Activated T-helper 1 cell treated with anti-CD3 and anti-CD28 coated beads, Interleukin-12 subunit alpha, Interleukin-12 subunit beta, Interleukin-2, Interleukin-4 antibody, amounts not matched to agents 30 ng/mL and 10 ng/mL and 1 ng/mL, durations not matched to agents 14 hours and 24 hours and 36 hours (primary cell): Measurements from ENCODE around the gene NIFK. TPM values are rescaled to one million over a fixed set of nuclear protein-coding genes. Genes with fewer than 3 reads are reported as not detected.

Source experiments
- DNase-seq: peaks from one replicate; pipeline ENCODE4 v3.0.0; 2021; ENCODE audit warnings: low spot score
- H3K27ac Mint-ChIP-seq: one replicate; pipeline ENCODE4 v1.8.0; 2021; ENCODE audit warnings: mild to moderate bottlenecking, mixed read lengths
- H3K27me3 Mint-ChIP-seq: one replicate; pipeline ENCODE4 v1.8.0; 2022; ENCODE audit warnings: mild to moderate bottlenecking, moderate library complexity, mixed read lengths; ENCODE audit not compliant: insufficient read depth
- H3K36me3 Mint-ChIP-seq: one replicate; pipeline ENCODE4 v1.8.0; 2021; ENCODE audit warnings: low read depth, mixed read lengths
- H3K4me1 Mint-ChIP-seq: one replicate; pipeline ENCODE4 v1.8.0; 2021; ENCODE audit warnings: low read depth, mixed read lengths
- H3K4me3 Mint-ChIP-seq: one replicate; pipeline ENCODE4 v1.8.0; 2021; ENCODE audit warnings: mild to moderate bottlenecking, moderate library complexity, mixed read lengths
- H3K9me3 Mint-ChIP-seq: one replicate; pipeline ENCODE4 v1.8.0; 2021; ENCODE audit warnings: mixed read lengths
- intact Hi-C: fragments of 100-400 bp; cut with micrococcal nuclease; formaldehyde crosslinking; loops from one replicate; pipeline ENCODE4 v1.15.1; 2024
- total RNA-seq: library from RNA; stranded (reverse); gene quantifications from 2 replicates; pipeline ENCODE4 v1.2.3, GENCODE V29; 2022

The NIFK gene
- 150 TPM in 2 replicates for total RNA-seq

DNA sequence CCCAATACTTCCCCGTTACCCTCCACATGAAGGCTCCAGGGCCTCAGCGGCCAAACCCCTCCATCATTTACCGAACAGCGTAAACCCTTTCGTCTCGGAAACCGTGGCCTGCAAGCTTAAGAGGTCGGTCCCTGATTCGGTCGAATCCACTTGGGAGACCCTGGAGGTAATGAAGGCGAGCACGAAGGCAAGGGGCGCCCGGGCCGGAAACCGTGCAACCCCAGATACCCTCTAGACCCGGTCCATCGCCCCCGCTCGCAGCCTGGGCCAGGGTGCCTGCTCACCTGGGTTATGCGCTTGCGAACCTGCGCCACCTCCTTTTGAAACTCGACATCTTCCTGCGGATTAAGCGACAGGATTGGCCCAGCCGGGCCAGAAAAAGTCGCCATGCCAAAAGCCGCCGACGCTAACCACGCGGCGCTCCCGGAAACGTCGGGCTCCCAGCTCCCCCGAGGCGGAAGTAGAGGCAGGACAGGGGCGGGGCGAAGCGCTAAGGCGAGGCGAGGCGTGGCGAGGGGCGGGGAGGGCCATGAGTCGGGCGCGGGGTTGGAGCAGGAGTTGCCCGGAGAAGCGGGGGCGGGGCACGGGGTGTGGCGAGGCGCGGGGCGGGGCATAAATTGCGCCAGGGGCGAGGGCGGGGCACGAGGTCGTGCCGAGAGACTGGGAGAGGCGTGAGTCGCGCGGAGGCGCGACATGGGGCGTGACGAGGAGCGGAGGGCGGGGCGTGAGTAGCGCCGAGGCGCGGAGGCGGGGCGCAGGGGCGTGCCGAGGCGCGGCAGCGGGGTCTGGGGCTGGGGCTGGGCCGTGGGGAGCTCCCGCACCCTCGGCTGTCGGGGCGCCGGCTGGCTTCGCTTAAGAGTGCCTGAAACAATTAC is at the start of gene NIFK:
NIFK (minus strand) TSS at position 414 of the 875 bp plus-strand sequence; CDS start at position 389, 25 bp downstream.
- intact Hi-C loops = loop anchor here (1.0 to 2.0 kb wide), 6 partner anchors 14 to 206 kb away; partner anchors contain the start of genes CLASP1, RNU4ATAC and TSN
- peak within 1 kb of the TSS; percentile 95 for H3K27ac Mint-ChIP-seq
- H3K4me1 Mint-ChIP-seq = peaks cover 22% of the 10 kb centered on the region
- H3K36me3 Mint-ChIP-seq = peaks cover 28% of the 10 kb centered on the region
- H3K9me3 Mint-ChIP-seq = no peaks in the 10 kb centered on the region
- H3K27me3 Mint-ChIP-seq = no peaks in the 10 kb centered on the region
- peak within 1 kb of the TSS; percentile 89 for H3K4me3 Mint-ChIP-seq
- DNase-seq = peak; percentile 99

- intact Hi-C loops = no loop called here
- Mint-ChIP-seq H3K4me3 (no peak overlapping the region), H3K27me3 (peaks cover 9% of the 10 kb centered on the region), H3K36me3 (no peaks in the 10 kb centered on the region), H3K27ac (no peak overlapping the region), H3K4me1 (no peaks in the 10 kb centered on the region), H3K9me3 (no peaks in the 10 kb centered on the region)
- no peak for DNase-seq
Observed at GRCh38 chr2:121783180-121783579, 46.5 kb upstream of the NIFK start.

DNA sequence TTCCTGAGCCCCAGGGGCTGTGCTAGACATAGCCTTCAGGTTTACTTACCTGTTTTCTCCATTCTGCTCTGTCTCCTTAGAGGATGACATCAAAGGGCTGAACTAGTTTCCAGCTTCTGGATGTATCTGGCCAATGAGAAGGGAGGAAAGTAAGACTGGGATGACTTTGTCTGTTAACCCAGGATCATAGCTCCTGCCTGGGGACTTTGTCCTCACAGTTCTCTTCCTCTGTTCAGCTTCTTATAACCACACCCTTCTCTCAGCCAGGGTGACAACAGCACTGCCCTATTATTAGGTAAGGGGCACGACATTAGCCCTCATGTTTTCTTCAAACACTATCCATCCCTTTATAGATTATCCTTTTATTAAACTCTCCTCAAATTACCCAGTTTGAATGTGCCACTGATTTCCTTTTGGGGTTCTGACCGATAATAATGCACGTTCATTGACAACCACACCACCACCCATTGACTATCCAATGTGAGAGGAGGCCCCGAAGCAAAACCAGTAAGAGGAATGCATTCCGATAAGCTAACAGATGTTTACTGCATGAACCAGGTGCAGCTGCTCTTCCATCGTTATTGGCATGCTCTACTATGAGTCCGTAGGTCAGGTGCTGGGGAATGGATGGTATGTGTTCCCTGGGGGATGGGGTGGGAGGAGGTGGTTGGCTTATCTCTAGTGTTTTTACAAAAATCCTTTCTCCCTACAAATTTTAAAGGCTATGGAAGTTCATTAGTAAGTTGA is 42.2 kb upstream of the NIFK start:
- no peak for DNase-seq
- intact Hi-C loops = no loop called here
- Mint-ChIP-seq H3K9me3 (no peaks in the 10 kb centered on the region), H3K4me1 (no peaks in the 10 kb centered on the region), H3K4me3 (no peak overlapping the region), H3K36me3 (no peaks in the 10 kb centered on the region), H3K27me3 (peaks cover 7% of the 10 kb centered on the region), H3K27ac (no peak overlapping the region)

DNA sequence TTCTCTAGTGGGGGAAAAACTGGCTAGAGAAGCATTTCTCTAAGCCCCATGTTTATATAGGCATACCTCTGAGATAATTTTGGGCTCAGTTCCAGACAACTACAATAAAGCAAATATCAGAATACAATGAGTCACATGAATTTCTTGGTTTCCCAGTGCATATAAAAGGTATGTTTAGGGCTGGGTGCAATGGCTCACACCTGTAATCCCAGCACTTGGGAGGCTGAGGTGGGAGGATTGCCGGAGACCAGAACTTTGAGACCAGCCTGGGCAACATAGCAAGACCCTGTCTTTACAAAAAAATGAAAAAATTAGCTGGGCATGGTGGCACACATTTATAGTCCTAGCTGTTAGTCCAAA is 41.0 kb upstream of the NIFK start:
- Mint-ChIP-seq H3K27ac (no peak overlapping the region), H3K4me1 (no peaks in the 10 kb centered on the region), H3K27me3 (peaks cover 7% of the 10 kb centered on the region), H3K4me3 (no peak overlapping the region), H3K9me3 (no peaks in the 10 kb centered on the region), H3K36me3 (no peaks in the 10 kb centered on the region)
- intact Hi-C loops = no loop called here
- no peak for DNase-seq

- Mint-ChIP-seq H3K9me3 (no peaks in the 10 kb centered on the region), H3K4me3 (no peak overlapping the region), H3K27ac (no peak overlapping the region), H3K27me3 (peaks cover 5% of the 10 kb centered on the region), H3K36me3 (no peaks in the 10 kb centered on the region), H3K4me1 (no peaks in the 10 kb centered on the region)
- no peak for DNase-seq
- intact Hi-C loops = no loop called here
Observed at GRCh38 chr2:121776885-121777698, 40.4 kb upstream of the NIFK start.

GRCh38 chr2:121776361-121776760 is 39.7 kb upstream of the NIFK start:
- Mint-ChIP-seq H3K36me3 (no peaks in the 10 kb centered on the region), H3K9me3 (no peaks in the 10 kb centered on the region), H3K4me1 (no peaks in the 10 kb centered on the region), H3K27ac (no peak overlapping the region), H3K4me3 (no peak overlapping the region), H3K27me3 (peaks cover 5% of the 10 kb centered on the region)
- intact Hi-C loops = no loop called here
- no peak for DNase-seq

DNA sequence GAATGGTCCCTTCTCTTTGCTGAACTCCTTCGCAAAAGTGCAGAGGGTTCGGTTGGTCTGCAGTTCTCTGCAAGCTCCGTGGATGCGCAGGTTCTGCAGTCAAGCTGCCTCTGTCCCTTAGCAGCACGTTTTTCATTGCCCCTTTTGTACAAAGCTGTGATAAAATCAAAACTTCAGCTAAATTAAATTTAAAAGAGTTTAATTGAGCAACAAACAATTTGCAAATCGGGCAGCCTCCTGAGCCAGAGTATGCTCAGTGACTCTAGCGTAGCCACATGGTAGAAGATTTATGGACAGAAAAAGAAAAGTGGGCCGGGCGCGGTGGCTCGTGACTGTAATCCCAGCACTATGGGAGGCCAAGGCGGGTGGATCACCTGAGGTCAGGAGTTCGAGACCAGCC is 37.6 kb upstream of the NIFK start:
- no peak overlapping the region for H3K27ac Mint-ChIP-seq
- no peak for DNase-seq
- no peaks in the 10 kb centered on the region for H3K4me1 Mint-ChIP-seq
- H3K9me3 Mint-ChIP-seq = no peaks in the 10 kb centered on the region
- no peaks in the 10 kb centered on the region for H3K27me3 Mint-ChIP-seq
- no peaks in the 10 kb centered on the region for H3K36me3 Mint-ChIP-seq
- intact Hi-C loops = no loop called here
- H3K4me3 Mint-ChIP-seq = no peak overlapping the region

GRCh38 chr2:121771976-121772742 is 35.5 kb upstream of the NIFK start:
- H3K27ac Mint-ChIP-seq = no peak overlapping the region
- no peaks in the 10 kb centered on the region for H3K4me1 Mint-ChIP-seq
- no peak for DNase-seq
- H3K36me3 Mint-ChIP-seq = peaks cover 12% of the 10 kb centered on the region
- no peaks in the 10 kb centered on the region for H3K27me3 Mint-ChIP-seq
- H3K4me3 Mint-ChIP-seq = no peak overlapping the region
- H3K9me3 Mint-ChIP-seq = no peaks in the 10 kb centered on the region
- intact Hi-C loops = no loop called here

GRCh38 chr2:121768143-121768755 is 31.6 kb upstream of the NIFK start:
- Mint-ChIP-seq H3K27ac (no peak overlapping the region), H3K9me3 (no peaks in the 10 kb centered on the region), H3K4me3 (no peak overlapping the region), H3K4me1 (no peaks in the 10 kb centered on the region), H3K36me3 (peaks cover 36% of the 10 kb centered on the region), H3K27me3 (no peaks in the 10 kb centered on the region)
- DNase-seq = no peak
- intact Hi-C loops = no loop called here

DNA sequence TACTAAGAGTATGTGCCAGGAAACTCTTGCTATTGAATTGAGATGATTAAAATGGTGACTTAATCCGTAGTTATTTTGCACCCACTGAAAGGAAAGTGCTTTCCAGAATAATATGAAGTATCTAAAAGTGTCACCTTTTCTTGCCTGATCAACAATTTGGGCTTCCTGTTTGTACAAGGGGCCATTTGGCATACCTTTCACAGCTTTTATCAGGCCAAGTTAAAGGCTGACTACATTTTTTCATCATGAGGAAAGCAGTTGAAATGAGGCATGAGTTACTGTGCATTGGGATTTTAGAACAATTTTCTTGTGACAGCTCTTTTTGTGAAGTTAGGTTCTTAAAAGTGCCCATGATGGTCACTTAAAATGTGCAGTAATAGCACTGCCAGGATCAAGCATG is 29.9 kb upstream of the NIFK start:
- H3K4me3 Mint-ChIP-seq = no peak overlapping the region
- H3K36me3 Mint-ChIP-seq = peaks cover 41% of the 10 kb centered on the region
- intact Hi-C loops = no loop called here
- no peak overlapping the region for H3K27ac Mint-ChIP-seq
- no peaks in the 10 kb centered on the region for H3K27me3 Mint-ChIP-seq
- no peak for DNase-seq
- no peaks in the 10 kb centered on the region for H3K9me3 Mint-ChIP-seq
- no peaks in the 10 kb centered on the region for H3K4me1 Mint-ChIP-seq

GRCh38 chr2:121764681-121765228 is 28.1 kb upstream of the NIFK start:
- Mint-ChIP-seq H3K27me3 (no peaks in the 10 kb centered on the region), H3K27ac (no peak overlapping the region), H3K36me3 (peaks cover 49% of the 10 kb centered on the region), H3K4me1 (no peaks in the 10 kb centered on the region), H3K4me3 (no peak overlapping the region), H3K9me3 (no peaks in the 10 kb centered on the region)
- no peak for DNase-seq
- intact Hi-C loops = no loop called here
